HG03103 (cell line): ENCODE results near the gene HLA-DPA1.
"Not testable (repeated sequence)": the region's sequence is repeated elsewhere in the genome, so short reads cannot be mapped to it uniquely, and the experiment has no call there.

Source experiments
- ATAC-seq: cut with Tn5 transposase; IDR thresholded peaks from one replicate; pipeline ENCODE4 v1.9.1; 2021; ENCODE audit warnings: low read depth; ENCODE audit not compliant: unreplicated experiment

Gene HLA-DPA1

GRCh38 chr6:33066917-33067521 lies 6.4 kb downstream of the HLA-DPA1 start:
- no peak for ATAC-seq

DNA sequence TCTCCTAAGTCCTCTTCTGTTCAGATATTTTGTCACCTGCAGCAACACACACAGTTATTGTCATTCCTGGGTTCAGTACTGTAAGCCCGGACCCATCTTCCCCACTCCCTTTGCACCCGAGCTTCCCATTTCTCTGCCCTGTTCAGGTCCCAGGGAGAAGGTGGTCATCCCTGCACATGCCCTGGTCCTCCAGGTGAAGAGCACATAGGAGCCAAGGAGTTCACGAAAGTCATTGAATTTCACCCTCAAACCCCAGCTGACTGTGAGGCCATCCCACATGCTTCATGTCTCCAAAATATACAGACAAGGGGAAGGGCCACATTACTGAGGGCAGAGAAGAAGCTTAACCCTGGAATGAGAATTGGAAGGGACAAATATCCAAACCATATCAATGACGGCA lies 8.1 kb downstream of the HLA-DPA1 start:
- no peak for ATAC-seq

- ATAC-seq, result no peak
Measured at GRCh38 chr6:33064723-33065122, 8.7 kb downstream of the HLA-DPA1 start.

- ATAC-seq, result not testable (repeated sequence)
Measured at GRCh38 chr6:33063435-33063834, 10.0 kb downstream of the HLA-DPA1 start.

- ATAC-seq, result no peak
Measured at GRCh38 chr6:33061987-33062386, 11.5 kb downstream of the HLA-DPA1 start.

DNA sequence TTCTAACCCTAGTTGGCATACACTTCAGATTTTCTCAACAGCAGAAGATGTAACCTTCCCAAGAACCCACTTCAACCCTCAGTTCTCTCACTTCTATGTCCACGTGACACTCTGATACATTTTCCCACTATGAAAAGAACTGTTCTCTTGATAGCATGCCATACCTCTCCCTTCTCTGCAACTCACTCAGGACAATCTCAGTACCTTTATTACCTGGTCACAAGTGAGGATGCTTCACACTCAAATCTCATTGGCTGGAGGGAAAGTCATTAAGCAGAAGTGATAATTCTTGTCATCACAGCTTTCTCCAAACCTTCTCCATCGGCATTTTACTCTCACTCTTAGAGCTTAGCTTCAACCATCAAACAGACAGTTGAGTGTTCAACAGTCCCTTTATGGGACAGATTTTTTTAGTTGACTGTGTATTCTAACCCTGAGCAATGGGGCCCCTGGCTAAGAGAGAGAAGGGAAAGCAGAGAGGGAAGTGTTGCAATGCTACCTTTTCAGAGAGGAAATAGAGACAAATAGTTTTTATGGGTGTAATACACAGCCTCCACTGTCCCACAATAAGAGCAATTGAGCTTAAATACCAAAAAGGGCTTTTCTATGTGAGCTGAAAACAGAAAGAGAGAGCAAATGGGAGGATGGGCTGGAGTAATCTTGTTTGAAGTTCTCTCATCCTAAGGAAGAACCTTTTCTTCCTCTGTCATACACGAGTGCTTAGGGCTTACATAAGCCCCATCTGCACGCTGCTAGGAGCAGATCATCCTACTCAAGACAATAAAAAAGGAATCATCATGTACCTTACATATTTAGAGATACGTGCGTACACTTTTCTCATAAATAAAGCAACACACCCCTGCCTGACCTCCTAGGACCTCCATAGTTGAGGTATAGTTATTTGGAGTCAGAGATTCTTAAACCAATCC lies 16.0 kb downstream of the HLA-DPA1 start:
- ATAC-seq, result no peak

DNA sequence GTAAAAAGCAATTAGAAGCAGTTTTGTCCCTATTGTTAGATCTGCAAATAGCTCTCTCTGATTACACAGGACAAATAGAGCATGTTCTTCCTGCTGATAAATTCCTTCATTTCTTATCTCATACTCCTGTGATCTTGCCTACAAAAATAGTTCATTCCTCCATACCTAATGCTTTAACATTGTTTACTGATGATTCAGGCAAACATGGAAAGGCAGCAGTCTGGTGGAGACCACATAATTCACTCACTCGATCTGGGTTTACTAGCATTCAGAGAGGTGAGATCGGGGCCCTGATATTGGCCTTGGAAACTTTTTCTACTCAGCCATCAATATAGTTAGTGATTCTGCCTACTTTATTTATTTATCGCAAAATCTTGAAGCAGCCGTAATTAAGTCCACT lies 20.2 kb downstream of the HLA-DPA1 start:
- ATAC-seq, result no peak

GRCh38 chr6:33052627-33053026 lies 20.8 kb downstream of the HLA-DPA1 start:
- no peak for ATAC-seq

DNA sequence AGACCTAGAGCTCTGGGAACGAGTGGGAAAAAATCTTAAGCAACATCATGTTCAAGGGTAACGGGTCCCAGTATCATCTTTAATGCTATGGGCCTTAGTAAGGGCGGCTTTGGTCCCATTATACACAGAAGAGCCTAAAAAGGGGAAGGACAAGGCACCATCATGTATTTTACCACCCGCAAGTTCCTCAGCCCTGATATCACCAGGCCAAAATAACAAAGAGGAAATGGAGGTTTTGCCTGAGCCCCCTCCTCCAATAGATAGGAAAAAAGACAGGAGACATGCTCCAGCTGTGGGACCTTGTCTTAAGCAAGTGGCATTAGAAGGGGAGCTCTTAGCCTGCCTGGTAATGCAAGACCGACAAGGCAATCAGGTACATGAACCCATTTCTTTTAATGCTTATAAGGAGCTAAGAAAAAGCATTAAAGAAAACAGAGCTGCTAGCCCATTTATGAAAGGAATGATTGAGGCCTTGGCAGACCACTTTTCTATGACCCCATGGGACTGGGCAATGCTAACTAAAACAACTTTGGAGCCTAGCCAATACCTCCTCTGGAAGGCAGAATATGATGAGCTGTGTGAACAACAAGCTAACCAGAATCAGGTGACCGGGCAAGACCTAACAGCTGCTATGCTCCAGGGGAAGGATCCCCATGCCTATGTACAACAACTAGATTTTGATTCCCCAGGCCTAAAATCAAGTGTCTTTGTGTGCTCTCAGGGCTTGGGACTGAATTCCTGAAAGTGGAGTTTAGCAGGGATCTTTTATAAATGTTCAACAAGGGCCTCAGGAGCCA lies 23.2 kb downstream of the HLA-DPA1 start:
- no peak for ATAC-seq

- no peak for ATAC-seq
Measured at GRCh38 chr6:33049323-33050013, 24.0 kb downstream of the HLA-DPA1 start.

- no peak for ATAC-seq
Measured at GRCh38 chr6:33040157-33040556, 33.3 kb downstream of the HLA-DPA1 start.

- no peak for ATAC-seq
Measured at GRCh38 chr6:33036535-33036934, 36.9 kb downstream of the HLA-DPA1 start.

GRCh38 chr6:33034554-33034953 lies 38.9 kb downstream of the HLA-DPA1 start:
- ATAC-seq, result no peak

- ATAC-seq, result no peak
Measured at GRCh38 chr6:33030245-33030644, 43.2 kb downstream of the HLA-DPA1 start.

GRCh38 chr6:33029328-33030184 lies 43.9 kb downstream of the HLA-DPA1 start:
- peak; percentile 46 for ATAC-seq

DNA sequence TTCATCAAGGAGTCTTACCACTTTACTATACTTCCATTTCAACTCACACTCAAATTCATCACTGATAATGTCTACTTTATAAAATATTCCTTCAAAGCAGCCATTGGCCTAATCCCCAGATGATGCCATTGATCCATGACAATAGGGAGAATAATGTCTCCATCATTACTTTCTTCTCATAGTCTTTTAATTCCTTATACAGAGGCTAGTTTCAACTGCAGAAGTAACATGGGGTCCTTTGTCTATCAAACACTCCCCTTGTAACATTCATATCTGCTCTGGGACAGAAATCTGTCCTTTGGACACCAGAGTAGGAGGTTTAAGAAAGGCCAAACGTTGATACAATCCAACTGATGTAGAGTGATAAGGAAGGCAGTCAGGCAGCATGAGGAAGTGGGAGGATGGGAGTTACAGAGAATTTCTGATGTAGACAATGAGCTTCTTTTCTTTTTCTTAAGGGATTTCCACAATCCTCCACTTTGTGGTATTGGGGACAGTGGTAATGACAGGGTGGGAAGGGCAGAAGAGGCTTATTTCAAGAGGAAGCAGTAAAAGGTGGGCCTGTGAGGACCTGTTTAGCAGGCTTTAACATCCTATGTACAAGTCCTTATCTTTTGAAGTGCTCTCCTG lies 45.1 kb downstream of the HLA-DPA1 start:
- no peak for ATAC-seq

- no peak for ATAC-seq
Measured at GRCh38 chr6:33024521-33024920, 48.9 kb downstream of the HLA-DPA1 start.

DNA sequence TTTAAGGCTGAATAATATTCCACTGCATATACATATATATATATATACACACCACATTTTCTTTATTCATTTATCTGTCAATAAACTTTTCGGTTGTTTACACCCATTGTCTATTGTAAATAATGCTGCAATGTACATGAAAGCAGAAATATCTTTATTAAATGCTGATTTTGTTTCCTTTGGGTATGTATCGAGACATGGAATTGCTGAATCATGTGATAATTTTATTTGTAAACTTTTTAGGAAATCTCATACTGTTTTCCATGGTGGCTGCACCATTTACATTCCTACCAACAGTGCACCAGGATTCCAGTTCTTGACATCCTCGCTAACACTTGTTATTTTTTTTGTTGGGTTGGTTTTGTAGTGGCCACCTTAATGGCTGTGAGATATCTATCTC lies 49.9 kb downstream of the HLA-DPA1 start:
- no peak for ATAC-seq

DNA sequence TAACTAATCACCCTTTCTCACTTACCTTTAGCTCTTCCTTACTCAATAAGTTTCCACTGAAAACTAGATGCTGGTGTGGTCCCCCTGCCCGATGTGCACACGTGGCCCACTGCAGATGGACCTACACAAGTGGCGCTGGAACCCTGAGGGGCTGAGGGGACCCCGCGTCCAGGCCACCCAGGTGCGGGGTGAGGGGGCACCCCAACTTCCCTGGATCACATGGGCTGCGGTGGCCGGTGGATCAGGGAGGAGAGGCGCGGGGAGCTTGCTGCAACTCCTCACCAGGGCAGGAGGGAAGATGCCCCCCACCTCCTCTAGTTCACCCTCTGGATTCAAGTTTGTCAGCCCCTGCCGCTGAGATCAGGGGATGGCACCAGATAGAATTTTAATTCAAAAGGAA lies 51.5 kb downstream of the HLA-DPA1 start:
- no peak for ATAC-seq
